Vagina (tissue), 2 donors: ENCODE measurements around the gene CDH6. TPM values are rescaled to one million over a fixed set of nuclear protein-coding genes. Genes with fewer than 3 reads are reported as not detected.

ENCODE experiments used
- DNase-seq, 2 donors: peaks; one replicate each; pipeline ENCODE4 v3.0.0-alpha.2; 2017; ENCODE audit errors: extremely low spot score in 2 of 2
- H3K27ac ChIP-seq: fragments of 200-600 bp; sonication (generic); one replicate; pipeline ENCODE4 v1.5.1; 2019
- H3K27me3 ChIP-seq: fragments of 200-600 bp; sonication (generic); one replicate; pipeline ENCODE4 v1.5.1; 2019
- H3K36me3 ChIP-seq, 2 donors: fragments of 200-600 bp; sonication (generic); one replicate each; pipeline ENCODE4 v1.5.1; 2017 to 2019
- H3K4me1 ChIP-seq: fragments of 200-600 bp; sonication (generic); one replicate; pipeline ENCODE4 v1.5.1; 2019
- H3K4me3 ChIP-seq, 2 donors: fragments of 200-600 bp; sonication (generic); 1 replicate in 1 of 2; 2 replicates in 1 of 2; pipeline ENCODE4 v1.5.1; 2016 to 2019
- H3K9me3 ChIP-seq: fragments of 200-600 bp; sonication (generic); one replicate; pipeline ENCODE4 v1.5.1; 2019
- POLR2A ChIP-seq, 2 donors: fragments of 450-650 bp; IDR thresholded peaks; one replicate each; pipeline ENCODE4 v1.6.1; 2017; ENCODE audit warnings: antibody characterized with exemption in 2 of 2, mild to moderate bottlenecking in 2 of 2, moderate library complexity in 2 of 2
- POLR2AphosphoS5 ChIP-seq, 2 donors: sonication (generic); formaldehyde crosslinking; IDR thresholded peaks; one replicate each; pipeline ENCODE4 v1.9.0; 2017; ENCODE audit warnings: antibody characterized with exemption in 2 of 2, mild to moderate bottlenecking in 2 of 2, low read depth in 1 of 2; ENCODE audit not compliant: insufficient read depth in 1 of 2
- intact Hi-C: fragments of 100-400 bp; cut with DNase I; formaldehyde crosslinking; loops from one replicate; pipeline ENCODE4 v1.15.1; 2023
- total RNA-seq: library from RNA; depleted of rRNA; stranded (reverse); fragments of >200 nt; gene quantifications from one replicate; pipeline ENCODE4 v1.2.3, GENCODE V29; 2016
- TF ChIP-seq, protein P1 (sequence below), 3 experiments: fragments of 450-650 bp in 2 of 3; fragments of 200-600 bp in 1 of 3; sonication (generic) in 1 of 3; IDR thresholded peaks; one replicate each; pipeline ENCODE4 v1.5.1; 2017 to 2019; ENCODE audit warnings: antibody characterized with exemption in 3 of 3, mild to moderate bottlenecking in 2 of 3, moderate library complexity in 2 of 3

Gene CDH6
- total RNA-seq, 1 donor from 2014 or later = 5.2 TPM

GRCh38 chr5:31362931-31363568 is 169.6 kb downstream of the CDH6 start:
- Histone ChIP-seq H3K27me3 (no peaks in the 10 kb centered on the region), H3K36me3 (no peaks in the 10 kb centered on the region), H3K4me3 (no peak overlapping the region), H3K27ac (no peak overlapping the region), H3K9me3 (no peaks in the 10 kb centered on the region), H3K4me1 (peaks cover 7% of the 10 kb centered on the region)
- intact Hi-C loops = no loop called here
- TF ChIP-seq, protein P1, sequence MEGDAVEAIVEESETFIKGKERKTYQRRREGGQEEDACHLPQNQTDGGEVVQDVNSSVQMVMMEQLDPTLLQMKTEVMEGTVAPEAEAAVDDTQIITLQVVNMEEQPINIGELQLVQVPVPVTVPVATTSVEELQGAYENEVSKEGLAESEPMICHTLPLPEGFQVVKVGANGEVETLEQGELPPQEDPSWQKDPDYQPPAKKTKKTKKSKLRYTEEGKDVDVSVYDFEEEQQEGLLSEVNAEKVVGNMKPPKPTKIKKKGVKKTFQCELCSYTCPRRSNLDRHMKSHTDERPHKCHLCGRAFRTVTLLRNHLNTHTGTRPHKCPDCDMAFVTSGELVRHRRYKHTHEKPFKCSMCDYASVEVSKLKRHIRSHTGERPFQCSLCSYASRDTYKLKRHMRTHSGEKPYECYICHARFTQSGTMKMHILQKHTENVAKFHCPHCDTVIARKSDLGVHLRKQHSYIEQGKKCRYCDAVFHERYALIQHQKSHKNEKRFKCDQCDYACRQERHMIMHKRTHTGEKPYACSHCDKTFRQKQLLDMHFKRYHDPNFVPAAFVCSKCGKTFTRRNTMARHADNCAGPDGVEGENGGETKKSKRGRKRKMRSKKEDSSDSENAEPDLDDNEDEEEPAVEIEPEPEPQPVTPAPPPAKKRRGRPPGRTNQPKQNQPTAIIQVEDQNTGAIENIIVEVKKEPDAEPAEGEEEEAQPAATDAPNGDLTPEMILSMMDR (IDR thresholded peaks at IDR 0.05) = no peak
- TF ChIP-seq POLR2A (IDR thresholded peaks at IDR 0.05) = no peak
- TF ChIP-seq POLR2AphosphoS5 (IDR thresholded peaks at IDR 0.05; ENCODE audit: insufficient read depth in 1 of 2, low read depth in 1 of 2) = no peak
- no peak for DNase-seq

GRCh38 chr5:31364881-31365636 is 171.6 kb downstream of the CDH6 start:
- peaks cover 7% of the 10 kb centered on the region for H3K4me1 ChIP-seq
- no peak overlapping the region for H3K27ac ChIP-seq
- intact Hi-C loops = no loop called here
- H3K4me3 ChIP-seq = no peak overlapping the region
- no peak for TF ChIP-seq POLR2A (IDR thresholded peaks at IDR 0.05)
- no peak for TF ChIP-seq POLR2AphosphoS5 (IDR thresholded peaks at IDR 0.05; ENCODE audit: insufficient read depth in 1 of 2, low read depth in 1 of 2)
- TF ChIP-seq, protein P1 (IDR thresholded peaks at IDR 0.05) = no peak
- H3K36me3 ChIP-seq = no peaks in the 10 kb centered on the region
- H3K27me3 ChIP-seq = no peaks in the 10 kb centered on the region
- H3K9me3 ChIP-seq = no peaks in the 10 kb centered on the region
- DNase-seq = no peak

DNA sequence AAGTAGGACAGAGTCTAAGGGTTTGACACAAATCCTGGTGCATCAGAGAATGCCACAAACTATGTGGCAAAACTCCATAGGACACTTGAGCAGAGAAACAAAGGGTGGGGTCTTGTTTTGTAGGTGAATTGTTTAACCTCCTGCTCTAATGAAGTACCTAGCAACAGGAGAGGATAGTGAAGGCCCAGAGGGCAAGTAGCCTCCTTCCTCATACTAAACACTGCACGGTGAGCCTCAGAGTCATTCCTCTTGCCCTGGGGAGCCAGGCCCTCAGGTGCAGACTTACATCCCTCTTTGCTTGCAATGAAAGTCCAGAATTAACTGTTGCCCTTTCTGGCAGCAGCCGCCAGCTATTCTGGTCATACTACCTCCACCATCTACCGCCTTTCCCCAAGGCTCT is 172.3 kb downstream of the CDH6 start:
- DNase-seq = no peak
- H3K36me3 ChIP-seq = no peaks in the 10 kb centered on the region
- intact Hi-C loops = no loop called here
- no peak overlapping the region for H3K4me3 ChIP-seq
- H3K9me3 ChIP-seq = no peaks in the 10 kb centered on the region
- H3K4me1 ChIP-seq = peaks cover 7% of the 10 kb centered on the region
- H3K27me3 ChIP-seq = no peaks in the 10 kb centered on the region
- H3K27ac ChIP-seq = no peak overlapping the region
- TF ChIP-seq, protein P1 (IDR thresholded peaks at IDR 0.05) = no peak
- TF ChIP-seq POLR2AphosphoS5 (IDR thresholded peaks at IDR 0.05; ENCODE audit: insufficient read depth in 1 of 2, low read depth in 1 of 2) = no peak
- TF ChIP-seq POLR2A (IDR thresholded peaks at IDR 0.05) = no peak

DNA sequence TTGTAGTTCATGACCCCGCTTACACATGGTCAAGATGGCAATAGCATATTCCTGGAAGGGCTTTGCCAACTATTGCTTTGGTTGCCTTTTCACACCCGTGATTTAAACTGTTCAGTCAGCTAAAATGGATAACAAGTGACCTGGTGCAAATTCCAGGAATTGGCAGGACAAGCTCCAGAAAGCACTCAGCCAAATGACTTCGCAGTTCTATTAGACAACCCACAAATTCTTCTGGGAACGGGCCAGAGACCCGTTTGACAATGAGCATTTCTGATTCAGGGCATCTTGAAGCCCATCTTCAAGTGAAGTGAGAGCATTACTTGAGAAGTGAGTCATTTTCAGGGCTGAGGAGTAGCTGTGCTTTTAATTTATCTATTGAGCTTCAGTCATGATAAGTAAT is 173.5 kb downstream of the CDH6 start:
- Histone ChIP-seq H3K4me1 (no peaks in the 10 kb centered on the region), H3K27ac (no peak overlapping the region), H3K4me3 (no peak overlapping the region), H3K36me3 (no peaks in the 10 kb centered on the region), H3K27me3 (no peaks in the 10 kb centered on the region), H3K9me3 (no peaks in the 10 kb centered on the region)
- TF ChIP-seq POLR2AphosphoS5 (IDR thresholded peaks at IDR 0.05; ENCODE audit: insufficient read depth in 1 of 2, low read depth in 1 of 2) (no peak), POLR2A (IDR thresholded peaks at IDR 0.05) (no peak)
- TF ChIP-seq, protein P1 (IDR thresholded peaks at IDR 0.05) = no peak
- DNase-seq = no peak
- intact Hi-C loops = no loop called here

DNA sequence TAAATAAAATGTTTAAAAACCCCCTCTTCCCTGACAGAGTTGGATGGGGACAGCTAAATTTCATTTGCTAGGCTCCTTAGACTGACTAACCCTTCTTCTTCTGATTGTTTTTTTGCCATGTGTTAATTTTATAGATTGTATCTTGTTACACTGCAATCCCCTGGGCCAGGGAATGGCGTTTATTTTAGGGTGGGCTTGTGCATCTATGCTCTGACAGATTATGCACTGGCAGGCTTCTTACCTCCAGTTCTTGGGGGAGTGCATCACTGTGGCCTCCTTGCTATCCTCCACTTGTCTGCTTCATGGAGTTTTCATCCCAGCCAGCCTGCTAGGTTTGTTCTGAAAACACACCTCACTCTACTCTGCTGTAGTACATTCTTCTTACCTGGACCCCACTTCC is 178.6 kb downstream of the CDH6 start:
- no peak overlapping the region for H3K27ac ChIP-seq
- no peaks in the 10 kb centered on the region for H3K4me1 ChIP-seq
- H3K4me3 ChIP-seq = no peak overlapping the region
- no peaks in the 10 kb centered on the region for H3K36me3 ChIP-seq
- intact Hi-C loops = no loop called here
- TF ChIP-seq, protein P1 (IDR thresholded peaks at IDR 0.05) = no peak
- TF ChIP-seq POLR2AphosphoS5 (IDR thresholded peaks at IDR 0.05; ENCODE audit: insufficient read depth in 1 of 2, low read depth in 1 of 2) = no peak
- TF ChIP-seq POLR2A (IDR thresholded peaks at IDR 0.05) = no peak
- H3K9me3 ChIP-seq = no peaks in the 10 kb centered on the region
- no peaks in the 10 kb centered on the region for H3K27me3 ChIP-seq
- DNase-seq = no peak
